ENCODE results near the gene CYP2U1.

GRCh38 chr4:107993969-107994368, 62.6 kb downstream of the CYP2U1 start:
- TF ChIP-seq POLR2AphosphoS5 (IDR thresholded peaks at IDR 0.05): no peak
- no peak for TF ChIP-seq CTCF (IDR thresholded peaks at IDR 0.05)
- TF ChIP-seq POLR2A (IDR thresholded peaks at IDR 0.05): no peak
